ENCODE data around the gene TMEM204.

TMEM204 gene

DNA sequence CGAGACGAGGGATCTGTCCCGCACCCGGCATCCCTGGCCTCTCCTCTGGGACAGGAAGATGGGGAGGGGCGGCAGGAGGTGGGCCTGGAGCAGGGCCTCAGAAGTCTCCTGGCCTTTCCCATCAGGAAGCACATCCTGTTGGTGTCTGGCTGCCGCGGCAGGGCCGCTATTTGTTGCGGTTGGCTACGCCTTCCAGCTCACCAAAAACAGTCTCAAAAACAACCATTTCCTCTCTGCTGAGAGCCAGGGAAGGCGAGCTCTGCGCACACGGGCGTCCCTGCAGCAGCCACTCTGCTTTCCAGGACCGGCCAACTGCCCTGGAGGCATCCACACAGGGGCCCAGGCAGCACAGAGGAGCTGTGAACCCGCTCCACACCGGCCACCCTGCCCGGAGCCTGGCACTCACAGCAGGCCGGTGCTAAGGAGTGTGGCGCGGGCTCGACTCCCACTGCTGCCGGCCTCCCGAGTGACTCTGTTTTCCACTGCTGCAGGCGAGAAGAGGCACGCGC, at the start of gene TMEM204:
Gene TMEM204 (plus strand): TSS at position 224 of the 509 bp plus-strand sequence. CDS start 610 bp downstream, outside the sequence.
- no peak for DNase-seq (ENCODE audit: low read depth in 2 of 2)

DNA sequence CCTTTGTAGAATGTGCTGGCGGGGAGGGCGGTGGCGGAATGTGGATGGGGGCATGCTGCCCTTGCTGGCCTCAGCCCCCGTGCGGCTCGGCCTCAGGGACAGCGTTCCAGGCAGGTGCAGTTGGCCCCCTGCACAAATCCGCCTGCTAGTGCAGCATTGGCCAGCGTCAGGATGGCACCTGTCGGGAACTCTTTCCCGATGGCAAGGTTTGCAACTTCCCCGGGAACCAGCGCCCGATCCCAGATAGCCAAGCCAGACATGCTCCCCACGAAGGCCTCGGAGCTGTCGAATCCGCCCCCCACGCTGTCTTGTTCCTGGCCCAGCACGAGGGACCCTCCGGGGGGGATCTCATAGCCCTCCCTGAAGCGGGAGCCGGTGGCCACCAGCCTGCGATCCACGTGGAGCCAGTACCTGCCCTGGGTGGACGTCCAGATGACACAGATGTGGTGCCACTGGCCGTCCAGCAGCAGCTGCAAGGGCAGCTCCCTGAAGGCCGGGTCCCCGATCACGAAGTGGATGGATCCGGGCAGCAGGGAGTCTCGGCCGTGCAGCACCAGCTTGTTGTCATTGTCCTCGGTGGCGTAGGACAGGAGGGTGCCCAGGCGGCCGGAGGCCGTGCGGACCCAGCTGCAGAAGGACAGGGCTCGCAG, 47.5 kb upstream of the TMEM204 start:
- no peak for DNase-seq (ENCODE audit: low read depth in 2 of 2)

DNA sequence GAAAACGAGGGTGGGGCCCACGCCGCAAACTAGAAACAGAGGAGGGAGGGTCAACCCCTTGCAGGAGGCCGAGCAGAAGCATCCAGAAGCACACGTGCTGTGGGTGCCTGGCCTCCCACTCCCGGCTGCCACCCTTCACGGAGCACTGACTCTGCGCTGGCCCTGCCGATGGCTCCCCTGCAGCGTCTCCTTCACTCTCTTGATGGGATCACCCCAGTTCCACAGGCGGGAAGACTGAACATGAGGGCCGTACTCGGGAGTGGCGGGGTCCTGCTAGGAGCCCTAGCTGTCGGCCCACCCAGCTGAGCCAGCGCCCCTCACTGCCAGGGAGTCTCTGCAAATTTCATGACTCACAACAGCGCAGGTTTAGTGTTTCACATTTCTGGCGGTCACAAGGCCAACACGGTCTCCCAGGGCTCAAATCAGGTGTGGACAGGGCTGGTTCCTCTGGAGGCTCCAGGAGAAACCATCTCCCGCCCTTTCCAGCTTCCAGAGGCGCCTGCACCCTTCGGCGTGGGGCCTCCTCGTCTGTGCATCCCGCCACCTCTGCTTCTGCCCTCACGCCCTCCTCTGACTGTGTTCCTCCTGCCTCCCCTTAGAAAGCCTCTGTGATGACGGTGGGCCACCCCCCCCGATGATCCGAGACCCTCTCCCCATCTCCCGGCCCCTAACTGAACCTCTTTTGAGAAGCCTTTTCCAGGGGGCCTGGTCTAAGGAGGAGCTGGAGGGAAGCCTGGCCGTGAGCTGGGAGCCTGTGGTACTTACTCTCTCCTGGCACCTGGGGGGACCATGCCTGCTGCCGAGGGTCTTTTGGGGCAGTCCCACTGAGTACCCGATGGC, 46.7 kb upstream of the TMEM204 start:
- DNase-seq (ENCODE audit: low read depth in 2 of 2) = no peak

DNA sequence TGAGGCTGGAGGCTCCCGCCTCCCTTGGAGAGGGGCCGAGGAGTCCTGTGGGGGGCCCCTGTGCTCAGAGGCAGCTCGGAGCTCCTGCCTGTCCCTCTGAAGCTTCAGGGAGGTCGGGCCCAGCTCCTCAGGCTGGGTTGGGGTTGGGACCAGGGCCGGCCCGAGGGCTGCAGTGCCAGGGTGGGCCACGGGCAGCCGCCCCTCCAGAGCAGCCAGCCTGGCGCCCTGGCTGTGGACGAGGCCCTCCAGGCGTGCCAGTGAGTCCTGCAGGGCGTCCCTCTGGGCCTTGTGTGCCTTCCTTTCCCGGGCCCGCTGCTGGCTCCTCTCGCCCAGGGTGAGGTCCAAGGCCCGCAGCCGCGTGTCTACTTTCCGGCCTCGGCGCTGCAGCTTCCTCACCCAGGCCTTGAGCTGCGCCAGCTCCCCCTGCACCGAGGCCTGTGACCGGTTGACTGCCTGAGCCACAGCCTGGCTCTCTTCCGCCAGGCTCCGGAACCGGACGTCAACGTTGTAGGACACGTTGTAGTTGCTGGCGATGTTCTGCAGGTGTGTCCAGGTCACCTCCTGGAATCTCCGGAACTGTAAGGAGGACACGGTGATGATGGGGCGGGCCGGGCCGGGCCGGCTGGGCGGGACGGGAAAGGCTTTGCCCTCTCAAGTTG, 45.9 kb upstream of the TMEM204 start:
- no peak for DNase-seq (ENCODE audit: low read depth in 2 of 2)

DNA sequence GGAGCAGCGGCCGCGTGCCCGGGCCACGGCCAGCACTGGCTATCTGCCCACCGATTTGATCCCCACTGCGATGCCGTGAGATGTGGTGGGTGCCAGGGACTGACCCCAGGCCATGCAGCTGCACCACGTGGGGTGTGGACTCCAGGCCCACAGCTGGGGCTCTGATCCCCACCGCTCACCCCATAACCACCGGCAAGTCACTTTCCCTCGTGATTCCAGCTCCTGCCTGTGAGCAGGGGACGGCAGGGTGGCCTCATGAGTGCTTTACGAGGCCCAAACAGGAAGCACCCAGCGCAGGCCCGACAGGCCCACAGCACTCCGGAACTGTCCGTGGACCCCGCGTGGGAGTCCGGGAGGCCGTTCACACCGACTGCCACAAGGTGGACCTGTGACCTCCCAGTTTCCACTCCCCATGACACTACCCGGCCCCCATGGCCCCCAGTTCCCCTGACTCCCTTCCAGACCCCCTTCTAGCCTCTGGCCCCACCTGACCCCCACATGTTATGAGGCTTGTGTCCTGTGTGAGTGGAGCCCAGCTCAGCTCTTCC, 45.3 kb upstream of the TMEM204 start:
- DNase-seq (ENCODE audit: low read depth in 2 of 2) = no peak

DNA sequence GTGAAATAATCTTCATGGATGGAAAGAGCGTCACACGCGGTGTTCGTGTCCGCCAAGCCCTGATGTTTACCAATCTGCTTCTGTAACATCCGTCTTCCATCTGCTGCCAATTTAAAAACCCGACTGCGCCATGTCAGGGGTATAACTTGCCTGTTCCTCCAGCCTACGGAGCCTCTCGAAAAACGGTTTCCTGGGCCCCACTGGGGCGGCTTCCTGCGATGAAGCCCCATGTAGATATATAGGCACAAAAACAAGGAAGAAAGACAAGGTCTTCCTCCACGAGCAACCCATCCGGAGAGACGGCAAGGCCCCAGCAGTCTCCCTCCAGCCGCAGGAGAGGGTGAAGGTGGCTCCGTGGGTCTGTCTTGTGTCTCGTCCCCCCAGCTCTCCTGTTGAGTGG, 44.8 kb upstream of the TMEM204 start, which contains the start of gene PTX4:
Gene PTX4 (minus strand): TSS at position 326 of the 400 bp plus-strand sequence. CDS start 35 bp downstream, at position 291.
- no peak for DNase-seq (ENCODE audit: low read depth in 2 of 2)

DNA sequence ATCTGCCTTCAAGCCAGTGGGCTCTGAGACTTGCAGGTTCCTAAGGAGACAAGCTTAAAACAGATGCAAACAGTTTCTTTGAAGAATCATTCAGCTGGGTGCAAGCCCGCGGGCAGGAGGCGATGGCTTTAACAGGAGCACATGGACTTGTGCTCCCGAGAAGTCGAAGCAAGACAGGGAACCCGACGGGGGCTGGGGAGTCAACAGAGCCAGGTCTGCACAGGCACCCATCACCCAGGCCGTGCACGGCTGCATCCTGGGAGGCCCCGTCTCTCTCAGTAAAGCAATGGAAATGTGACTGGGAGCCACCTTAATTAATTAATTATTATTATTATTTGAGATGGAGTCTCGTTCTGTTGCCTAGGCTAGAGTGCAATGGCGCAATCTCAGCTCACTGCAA, 44.4 kb upstream of the TMEM204 start:
- no peak for DNase-seq (ENCODE audit: low read depth in 2 of 2)

DNA sequence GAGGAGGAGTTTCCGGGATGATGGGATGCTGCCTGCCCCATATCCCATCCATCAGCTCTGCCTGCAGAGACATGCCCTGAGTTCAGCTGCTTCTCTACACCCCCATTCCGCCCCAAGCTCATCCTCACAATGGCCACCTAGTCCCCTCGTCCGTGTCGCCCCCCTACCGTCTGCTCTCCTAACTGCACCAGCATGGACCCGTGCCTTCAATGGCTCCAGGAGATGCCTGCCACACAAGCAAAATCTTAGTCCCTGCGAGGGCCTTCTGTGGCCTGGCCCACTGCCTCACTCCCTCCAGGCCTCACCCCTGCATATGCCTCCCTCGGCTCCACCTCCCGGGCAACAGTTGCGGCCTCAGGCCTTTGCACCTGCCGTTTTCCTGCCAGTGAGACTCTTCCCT, 42.1 kb upstream of the TMEM204 start:
- DNase-seq (ENCODE audit: low read depth in 2 of 2) = no peak

DNA sequence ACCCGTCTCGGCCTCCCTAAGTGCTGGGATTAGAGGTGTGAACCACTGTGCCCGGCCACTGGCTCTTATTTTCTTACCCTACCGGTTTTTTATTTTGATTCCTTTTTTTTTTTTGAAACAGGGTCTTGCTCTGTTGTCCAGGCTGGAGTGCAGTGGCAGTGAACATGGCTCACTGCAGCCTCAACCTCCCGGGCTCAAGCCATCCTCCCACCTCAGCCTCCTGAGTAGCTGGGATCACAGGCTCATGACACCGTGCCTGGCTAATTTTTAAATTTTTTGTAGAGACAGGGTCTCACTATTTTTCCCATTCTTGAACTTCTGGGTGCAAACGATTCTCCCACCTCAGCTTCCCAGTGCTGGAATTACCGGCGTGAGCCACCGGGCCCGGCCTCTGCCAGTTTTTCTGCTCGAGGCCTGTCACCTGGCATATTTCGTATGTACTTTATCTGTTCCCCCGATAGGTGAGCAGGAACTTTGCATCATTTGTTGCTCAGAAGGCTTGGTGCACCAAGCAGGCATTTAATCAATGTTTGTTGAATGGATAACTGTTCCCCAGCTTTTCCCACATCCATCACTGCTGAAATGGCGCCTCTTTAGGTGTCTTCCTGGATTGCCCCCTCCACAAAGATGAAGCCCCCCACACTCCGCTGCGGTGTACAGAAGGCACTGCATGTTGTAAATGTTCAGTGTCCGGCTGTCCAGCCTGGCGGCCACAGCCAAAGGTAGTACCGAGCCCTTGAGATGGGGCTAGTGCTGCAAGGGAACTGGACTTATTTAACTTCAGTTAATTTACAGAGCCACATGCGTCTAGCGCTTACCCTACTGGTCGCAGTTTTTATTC, 41.2 kb upstream of the TMEM204 start:
- DNase-seq (ENCODE audit: low read depth in 2 of 2) = no peak

DNA sequence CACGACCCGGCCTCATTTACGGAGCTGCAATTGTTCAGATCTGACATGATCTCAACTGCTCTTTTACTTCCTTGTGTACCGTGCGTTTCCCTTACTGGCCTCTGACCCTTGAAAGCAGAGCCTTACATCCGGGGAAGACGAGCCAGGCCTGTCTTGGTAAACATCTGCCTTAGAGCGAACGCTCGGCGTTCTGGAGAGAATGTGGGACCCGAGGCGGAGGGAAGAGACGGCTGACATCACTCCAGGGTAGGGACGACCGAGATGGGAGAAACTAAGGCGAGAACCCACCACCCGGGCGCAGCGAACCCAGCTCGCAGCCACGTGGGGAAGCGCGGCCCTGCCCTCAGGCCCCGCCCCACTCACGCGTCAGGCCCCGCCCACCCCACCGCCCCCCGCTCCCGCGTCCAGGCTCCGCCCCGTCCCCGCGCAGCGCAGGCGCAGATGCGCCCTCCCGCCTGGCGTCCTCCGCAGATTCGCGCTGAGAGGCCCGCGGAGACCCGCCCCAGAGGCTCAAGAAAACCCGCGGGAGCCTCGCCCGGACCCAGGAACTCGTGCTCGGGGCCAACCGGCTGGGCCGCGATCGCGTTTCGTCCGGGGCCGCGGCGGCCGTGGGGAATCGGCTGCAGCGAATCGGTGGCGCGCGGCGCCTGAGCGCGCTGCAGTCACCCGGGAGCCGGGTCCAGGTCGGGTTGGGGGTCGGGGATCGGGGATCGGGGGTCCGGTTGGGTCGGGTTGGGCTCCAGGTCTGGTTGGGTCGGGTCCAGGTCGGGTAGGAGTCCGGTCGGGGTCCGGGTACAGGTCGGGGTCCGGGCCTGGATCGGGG, 40.3 kb upstream of the TMEM204 start, which contains the start of gene TELO2:
Gene TELO2 (plus strand): TSS at position 438 of the 823 bp plus-strand sequence. CDS start 922 bp downstream, outside the sequence.
- peak; percentile 58 to 72 for DNase-seq (ENCODE audit: low read depth in 2 of 2)

DNA sequence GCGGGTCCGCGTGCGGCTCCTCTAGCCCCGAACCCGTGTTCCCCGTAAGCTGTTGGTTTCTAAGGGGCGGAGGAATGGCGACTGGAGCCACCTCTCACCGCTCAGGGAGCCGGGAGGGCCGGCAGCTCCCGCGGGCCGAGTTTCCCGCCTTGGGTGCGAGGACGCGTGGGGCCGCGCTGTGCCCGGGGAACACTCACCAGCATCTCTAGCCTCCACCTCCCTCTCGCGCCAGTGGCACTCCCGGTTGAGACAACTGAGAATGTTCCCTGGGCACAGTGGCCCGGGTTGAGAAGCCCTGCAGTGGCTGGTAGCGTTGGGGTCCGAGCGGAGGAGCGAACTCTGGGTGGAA, 39.7 kb upstream of the TMEM204 start:
- DNase-seq (ENCODE audit: low read depth in 2 of 2) = no peak

DNA sequence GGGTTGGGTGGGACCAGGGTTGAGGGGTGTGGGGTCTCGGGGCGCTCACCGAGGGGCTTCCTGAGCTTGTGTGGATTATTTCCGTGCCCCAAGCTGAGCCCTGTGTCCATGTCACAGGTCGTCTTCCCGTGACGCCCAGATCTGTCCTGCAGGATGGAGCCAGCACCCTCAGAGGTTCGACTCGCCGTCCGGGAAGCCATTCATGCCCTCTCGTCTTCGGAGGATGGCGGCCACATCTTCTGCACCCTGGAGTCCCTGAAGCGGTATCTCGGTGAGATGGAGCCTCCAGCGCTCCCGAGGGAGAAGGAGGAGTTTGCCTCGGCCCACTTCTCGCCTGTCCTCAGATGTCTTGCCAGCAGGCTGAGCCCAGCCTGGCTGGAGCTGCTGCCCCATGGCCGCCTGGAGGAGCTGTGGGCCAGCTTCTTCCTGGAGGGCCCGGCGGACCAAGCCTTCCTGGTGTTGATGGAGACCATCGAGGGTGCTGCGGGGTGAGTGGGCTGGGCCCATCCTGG, 39.3 kb upstream of the TMEM204 start:
- no peak for DNase-seq (ENCODE audit: low read depth in 2 of 2)

DNA sequence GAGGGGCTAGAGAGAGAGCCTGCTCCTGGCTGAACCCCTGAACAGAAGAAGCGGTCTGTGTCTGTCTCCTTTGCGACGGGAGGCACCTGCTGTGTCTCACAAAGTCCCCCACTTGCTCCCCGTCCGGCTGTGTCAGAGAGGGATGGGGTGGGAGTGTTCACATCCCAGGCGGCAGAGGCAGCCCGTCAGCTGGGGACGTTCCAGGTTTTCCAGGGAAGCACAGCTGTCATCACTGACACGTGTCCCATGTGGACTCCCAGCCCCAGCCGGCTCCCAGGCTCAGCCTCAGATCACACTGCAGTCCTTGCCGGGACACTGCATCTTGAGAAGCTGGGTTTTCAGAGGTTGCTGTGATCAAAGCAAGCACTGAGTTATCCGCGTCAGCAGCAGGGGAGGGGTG, 38.8 kb upstream of the TMEM204 start:
- no peak for DNase-seq (ENCODE audit: low read depth in 2 of 2)

DNA sequence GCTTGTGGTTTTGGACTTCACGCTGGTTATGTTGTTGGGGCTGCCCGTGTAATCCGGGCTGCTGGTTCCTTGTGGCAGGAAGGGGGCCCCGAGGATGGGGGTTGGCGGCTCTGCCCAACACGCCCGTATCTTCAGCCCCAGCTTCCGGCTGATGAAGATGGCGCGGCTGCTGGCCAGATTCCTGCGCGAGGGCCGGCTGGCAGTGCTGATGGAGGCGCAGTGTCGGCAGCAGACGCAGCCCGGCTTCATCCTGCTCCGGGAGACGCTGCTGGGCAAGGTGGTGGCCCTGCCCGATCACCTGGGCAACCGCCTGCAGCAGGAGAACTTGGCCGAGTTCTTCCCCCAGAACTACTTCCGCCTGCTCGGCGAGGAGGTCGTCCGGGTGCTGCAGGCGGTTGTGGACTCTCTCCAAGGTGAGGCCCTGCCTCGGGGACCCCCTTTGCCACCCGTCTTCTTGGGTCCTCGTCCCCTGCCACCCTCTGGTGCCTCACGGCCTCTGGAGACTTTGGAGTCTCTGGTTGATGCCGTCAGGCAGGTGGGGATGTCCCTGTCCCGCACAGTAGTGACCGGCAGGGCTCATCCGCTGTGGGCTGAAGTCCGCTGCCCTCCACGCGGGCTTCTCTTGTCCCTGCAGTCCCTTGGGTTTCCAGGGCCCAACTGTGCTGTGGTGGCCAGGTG, 38.1 kb upstream of the TMEM204 start:
- DNase-seq (ENCODE audit: low read depth in 2 of 2) = no peak

DNA sequence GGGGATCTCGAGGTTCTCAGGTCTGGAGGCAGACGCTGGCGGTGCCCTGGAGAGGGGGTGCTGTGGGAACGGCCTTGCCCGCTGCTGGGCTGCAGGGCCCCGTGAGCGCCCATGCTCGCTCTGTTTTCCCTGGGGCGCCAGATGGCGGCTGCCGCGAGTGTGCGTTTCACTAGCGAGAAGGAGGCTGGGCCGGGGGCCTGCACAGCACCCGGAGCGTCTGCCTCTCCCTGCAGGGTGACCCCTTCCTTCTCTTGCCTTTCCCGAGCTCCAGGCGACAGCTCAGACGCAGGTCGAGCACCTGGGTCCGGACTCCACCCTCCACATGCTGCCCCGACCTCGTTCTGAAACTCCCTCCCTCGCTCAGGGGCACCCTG, 37.6 kb upstream of the TMEM204 start:
- no peak for DNase-seq (ENCODE audit: low read depth in 2 of 2)

DNA sequence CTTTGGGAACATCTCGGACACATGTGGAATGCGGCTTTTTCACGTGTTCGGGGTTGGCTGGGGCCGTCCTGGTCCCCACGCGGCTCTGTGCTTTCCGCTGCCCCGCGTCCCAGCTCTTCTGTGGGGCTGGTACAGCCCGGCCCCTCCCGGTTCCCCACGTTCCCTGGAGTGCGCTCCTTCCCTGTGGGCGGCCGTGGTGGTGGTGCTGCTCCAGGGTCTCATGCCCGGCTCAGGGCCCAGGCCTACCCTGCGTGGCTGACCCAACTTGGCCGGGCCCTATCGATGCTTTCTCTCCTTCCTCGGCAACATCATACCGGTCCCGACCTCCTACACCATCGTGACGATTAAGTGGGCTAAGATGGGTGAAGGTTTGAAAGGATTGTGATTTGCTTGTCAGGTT, 37.0 kb upstream of the TMEM204 start:
- DNase-seq (ENCODE audit: low read depth in 2 of 2) = no peak

DNA sequence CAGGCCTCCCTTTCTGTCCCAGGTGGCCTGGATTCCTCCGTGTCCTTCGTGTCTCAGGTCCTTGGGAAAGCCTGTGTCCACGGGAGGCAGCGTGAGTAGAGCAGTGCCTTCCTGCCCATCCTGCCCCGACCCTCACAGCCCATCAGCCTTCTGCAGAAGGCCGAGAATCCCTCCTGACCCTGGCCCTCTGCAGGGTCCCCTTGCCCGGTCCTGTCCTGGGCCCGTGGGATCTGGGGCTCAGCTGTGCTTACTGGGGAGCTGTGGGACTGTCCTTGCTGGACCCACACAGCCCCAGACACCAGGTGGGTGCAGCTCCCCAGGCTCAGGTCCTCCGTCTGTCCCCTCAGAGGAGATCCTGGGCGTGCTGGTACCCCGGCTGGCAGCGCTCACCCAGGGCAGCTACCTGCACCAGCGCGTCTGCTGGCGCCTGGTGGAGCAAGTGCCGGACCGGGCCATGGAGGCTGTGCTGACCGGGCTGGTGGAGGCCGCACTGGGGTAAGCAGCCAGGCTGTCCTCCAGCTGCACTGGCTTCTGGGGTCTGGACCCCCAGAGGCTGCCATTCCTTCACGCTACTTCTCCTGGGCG, 36.4 kb upstream of the TMEM204 start:
- no peak for DNase-seq (ENCODE audit: low read depth in 2 of 2)

DNA sequence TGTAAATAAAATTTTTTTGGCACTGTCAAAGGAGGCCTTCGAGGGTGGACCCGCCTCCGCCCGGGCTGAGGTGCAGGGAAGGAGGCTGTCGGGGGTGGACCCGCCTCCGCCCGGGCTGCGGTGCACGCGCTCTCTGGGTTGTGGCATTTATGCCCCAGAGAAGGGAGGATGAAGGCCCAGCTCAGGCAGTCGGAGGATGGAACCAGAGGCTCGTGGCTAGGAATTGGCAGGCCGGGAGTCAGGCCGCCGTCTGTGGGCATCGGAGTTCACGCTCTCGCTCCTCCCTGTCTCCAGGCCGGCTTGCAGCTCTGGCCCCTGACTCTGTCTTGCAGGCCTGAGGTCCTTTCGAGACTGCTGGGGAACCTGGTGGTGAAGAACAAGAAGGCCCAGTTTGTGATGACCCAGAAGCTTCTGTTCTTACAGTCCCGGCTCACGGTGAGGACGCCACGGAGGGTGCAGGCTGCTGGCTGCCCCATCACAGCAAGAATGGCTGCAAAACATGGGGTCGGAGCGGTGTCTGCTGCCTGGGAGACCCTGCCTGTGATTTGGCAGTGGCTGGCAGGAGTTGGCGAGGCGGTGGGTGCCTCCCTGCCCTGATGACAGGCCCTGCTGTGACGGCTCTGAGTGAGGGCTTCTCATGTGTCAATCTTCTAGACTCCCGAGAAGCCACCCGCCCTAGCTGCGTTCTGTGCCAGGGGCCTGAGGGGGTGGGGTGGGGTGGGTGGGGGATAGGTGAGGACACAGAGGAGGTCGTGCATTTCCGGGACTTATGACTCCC, 34.4 kb upstream of the TMEM204 start:
- DNase-seq (ENCODE audit: low read depth in 2 of 2) = no peak
